Activated B cell treated with CpG ODN at 0.5 μM for 24 hours (primary cell): ENCODE results near the gene POU2F1. TPM values are rescaled to one million over a fixed set of nuclear protein-coding genes. Genes with fewer than 3 reads are reported as not detected.

Source experiments
- ATAC-seq: fragments of 200-7000 bp; cut with Tn5 transposase; one replicate; pipeline ENCODE4 v1.10.0; 2021; ENCODE audit warnings: low read depth, mild to moderate bottlenecking, moderate library complexity
- CTCF ChIA-PET: fragments of 350-600 bp; sonication (Branson Sonifier 250); formaldehyde crosslinking; loops from one replicate; lab custom pipeline; 2021; ENCODE audit warnings: antibody characterized with exemption; lab: Charles Lee
- POLR2A ChIA-PET: fragments of 350-600 bp; sonication (Branson Sonifier 250); formaldehyde crosslinking; loops from one replicate; lab custom pipeline; 2021; ENCODE audit warnings: antibody characterized with exemption; lab: Charles Lee
- DNase-seq: peaks from one replicate; pipeline ENCODE4 v3.0.0; 2022
- H3K27ac Mint-ChIP-seq: one replicate; pipeline ENCODE4 v1.8.0; 2020; ENCODE audit warnings: mixed read lengths
- H3K27me3 Mint-ChIP-seq: one replicate; pipeline ENCODE4 v1.8.0; 2021; ENCODE audit warnings: mixed read lengths
- H3K36me3 Mint-ChIP-seq: one replicate; pipeline ENCODE4 v1.8.0; 2021; ENCODE audit warnings: low read depth, mixed read lengths
- H3K4me1 Mint-ChIP-seq: one replicate; pipeline ENCODE4 v1.8.0; 2021; ENCODE audit warnings: mixed read lengths
- H3K4me3 Mint-ChIP-seq: one replicate; pipeline ENCODE4 v1.8.0; 2020; ENCODE audit warnings: mild to moderate bottlenecking, mixed read lengths
- H3K9me3 Mint-ChIP-seq: one replicate; pipeline ENCODE4 v1.8.0; 2020; ENCODE audit warnings: mixed read lengths
- CTCF ChIP-seq: fragments of 200-600 bp; IDR thresholded peaks from one replicate; pipeline ENCODE4 v1.8.0; 2022; ENCODE audit warnings: antibody characterized with exemption, mild to moderate bottlenecking
- intact Hi-C: fragments of 100-400 bp; cut with micrococcal nuclease; formaldehyde crosslinking; loops from one replicate; pipeline ENCODE4 v1.15.1; 2024
- total RNA-seq: library from RNA; stranded (reverse); gene quantifications from 2 replicates; pipeline ENCODE4 v1.2.3, GENCODE V29; 2022

POU2F1 gene
- total RNA-seq, 1 donor from 2014 or later, result 35.5 TPM

- no peak overlapping the region for H3K4me3 Mint-ChIP-seq
- intact Hi-C loops, result no loop called here
- no peak for DNase-seq
- peaks cover 31% of the 10 kb centered on the region for H3K4me1 Mint-ChIP-seq
- H3K36me3 Mint-ChIP-seq, result peaks cover 31% of the 10 kb centered on the region
- ChIA-PET POLR2A (interaction anchor here (0.9 kb wide), 1 partner anchor 13 kb away, joined by 3 read pairs; no protein-coding TSS in a partner anchor), CTCF (interaction anchor here (1.1 kb wide), 1 partner anchor 20 kb away, joined by 3 read pairs; no protein-coding TSS in a partner anchor)
- ATAC-seq, result no peak
- H3K27ac Mint-ChIP-seq, result no peak overlapping the region
- H3K9me3 Mint-ChIP-seq, result peaks cover 5% of the 10 kb centered on the region
- no peaks in the 10 kb centered on the region for H3K27me3 Mint-ChIP-seq
- no peak for TF ChIP-seq CTCF
These were observed 142.0 kb downstream of the POU2F1 start for GRCh38 chr1:167362638-167363037.

- Mint-ChIP-seq H3K36me3 (peaks cover 33% of the 10 kb centered on the region), H3K4me3 (no peak overlapping the region), H3K9me3 (no peaks in the 10 kb centered on the region), H3K27ac (no peak overlapping the region), H3K27me3 (no peaks in the 10 kb centered on the region), H3K4me1 (peaks cover 27% of the 10 kb centered on the region)
- TF ChIP-seq CTCF, result no peak
- intact Hi-C loops, result no loop called here
- ChIA-PET POLR2A (no interaction called here), CTCF (no interaction called here)
- ATAC-seq (no peak), DNase-seq (no peak)
These were observed 144.1 kb downstream of the POU2F1 start for GRCh38 chr1:167364826-167365225.

DNA sequence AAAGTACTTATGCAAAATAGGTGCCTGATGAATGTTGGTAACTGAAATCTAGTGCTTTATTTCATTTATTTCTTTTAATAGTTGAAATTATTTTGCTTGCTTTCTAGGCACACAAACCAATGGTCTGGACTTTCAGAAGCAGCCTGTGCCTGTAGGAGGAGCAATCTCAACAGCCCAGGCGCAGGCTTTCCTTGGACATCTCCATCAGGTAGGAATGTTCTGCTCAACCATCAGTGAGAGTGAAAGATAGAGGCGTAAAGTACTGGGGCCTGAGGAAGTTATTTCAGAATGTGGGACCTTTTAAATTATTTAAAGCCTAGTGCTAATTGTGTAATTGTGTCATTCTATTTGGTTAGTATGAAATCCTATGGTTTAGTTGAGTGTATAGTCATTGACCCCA, 144.7 kb downstream of the POU2F1 start:
- Mint-ChIP-seq H3K4me3 (no peak overlapping the region), H3K9me3 (no peaks in the 10 kb centered on the region), H3K27ac (no peak overlapping the region), H3K4me1 (peaks cover 22% of the 10 kb centered on the region), H3K27me3 (no peaks in the 10 kb centered on the region), H3K36me3 (peaks cover 33% of the 10 kb centered on the region)
- TF ChIP-seq CTCF, result no peak
- no peak for ATAC-seq
- no peak for DNase-seq
- ChIA-PET CTCF (no interaction called here), POLR2A (no interaction called here)
- intact Hi-C loops, result no loop called here

DNA sequence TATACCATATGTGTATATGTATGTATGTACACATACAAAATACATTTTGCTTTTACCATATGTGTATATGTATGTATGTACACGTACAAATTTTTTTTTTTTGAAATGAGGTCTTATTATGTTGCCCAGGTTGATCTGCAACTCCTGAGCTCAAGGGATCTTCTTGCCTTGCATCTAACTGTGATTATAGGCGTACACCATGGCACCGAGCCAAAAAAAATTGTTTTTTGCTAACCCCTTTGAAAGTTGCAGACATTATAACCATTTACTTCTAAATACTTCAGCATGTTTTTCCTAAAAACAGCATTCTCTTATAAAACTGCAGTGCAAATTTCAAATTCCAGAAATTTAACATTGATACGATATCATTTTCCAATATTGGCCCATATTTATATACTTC, 147.0 kb downstream of the POU2F1 start:
- Mint-ChIP-seq H3K27me3 (no peaks in the 10 kb centered on the region), H3K27ac (no peak overlapping the region), H3K4me3 (no peak overlapping the region), H3K9me3 (no peaks in the 10 kb centered on the region), H3K4me1 (peaks cover 3% of the 10 kb centered on the region), H3K36me3 (peaks cover 55% of the 10 kb centered on the region)
- ATAC-seq (no peak), DNase-seq (no peak)
- no peak for TF ChIP-seq CTCF
- POLR2A ChIA-PET, result no interaction called here
- intact Hi-C loops, result no loop called here
- CTCF ChIA-PET, result interaction anchor here (0.6 to 1.0 kb wide), 2 partner anchors 25 to 98 kb away, joined by 3 read pairs; no protein-coding TSS in a partner anchor

GRCh38 chr1:167369175-167369574, 148.5 kb downstream of the POU2F1 start:
- H3K9me3 Mint-ChIP-seq, result no peaks in the 10 kb centered on the region
- POLR2A ChIA-PET, result no interaction called here
- no peak for TF ChIP-seq CTCF
- ATAC-seq (no peak), DNase-seq (no peak)
- peaks cover 64% of the 10 kb centered on the region for H3K36me3 Mint-ChIP-seq
- CTCF ChIA-PET, result no interaction called here
- no peaks in the 10 kb centered on the region for H3K4me1 Mint-ChIP-seq
- intact Hi-C loops, result no loop called here
- H3K27ac Mint-ChIP-seq, result no peak overlapping the region
- no peak overlapping the region for H3K4me3 Mint-ChIP-seq
- no peaks in the 10 kb centered on the region for H3K27me3 Mint-ChIP-seq
